Inflammatory macrophage (primary cell): ENCODE results near the gene CLEC17A.

Experiments used
- DNase-seq, 2 donors: peaks; one replicate each; pipeline ENCODE4 v3.0.0-alpha.2; 2020 to 2022

The CLEC17A gene

DNA sequence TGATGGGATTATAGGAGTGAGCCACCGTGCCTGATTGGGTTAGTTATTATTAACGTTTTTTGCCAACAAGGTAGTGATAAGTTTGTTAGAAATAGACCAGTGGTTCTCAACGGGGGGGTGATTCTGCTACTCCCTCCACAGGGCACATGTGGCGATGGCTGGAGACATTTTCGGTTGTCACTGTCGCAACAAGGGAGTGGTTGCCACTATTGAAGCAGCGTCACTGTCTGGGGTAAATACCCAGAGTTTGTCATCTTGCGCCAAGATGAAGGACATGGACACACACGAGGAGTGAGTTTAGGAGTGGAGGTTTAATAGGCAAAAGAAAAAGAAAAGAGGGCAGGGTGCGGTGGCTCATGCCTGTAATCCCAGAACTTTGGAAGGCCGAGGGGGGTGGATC lies 72.8 kb downstream of the CLEC17A start:
- DNase-seq = peak in 1 of 2 donors; percentile 14

- DNase-seq = no peak
These were observed 77.1 kb downstream of the CLEC17A start for GRCh38 chr19:14659874-14660489.

GRCh38 chr19:14661372-14661924 lies 78.6 kb downstream of the CLEC17A start:
- DNase-seq = peak; percentile 78 to 90
